SK-N-SH treated with all-trans-retinoic acid at 6 μM for 48 hours (cell line): ENCODE data around the gene ARSJ.

Experiments used
- BACH2 ChIP-seq: fragments of 250-450 bp; sonication (Bioruptor Pico); IDR thresholded peaks from 2 replicates; pipeline ENCODE4 v1.9.0; 2021; ENCODE audit warnings: mild to moderate bottlenecking, borderline replicate concordance
- ISL1 ChIP-seq: fragments of 250-450 bp; sonication (Bioruptor Pico); IDR thresholded peaks from 2 replicates; pipeline ENCODE4 v2.1.2; 2022; ENCODE audit warnings: mild to moderate bottlenecking, moderate library complexity
- RARB ChIP-seq: fragments of 250-450 bp; sonication (Bioruptor Pico); IDR thresholded peaks from 2 replicates; pipeline ENCODE4 v1.8.0; 2021; ENCODE audit warnings: mild to moderate bottlenecking, moderate library complexity
- TOX ChIP-seq: fragments of 250-450 bp; sonication (Bioruptor Pico); IDR thresholded peaks from 2 replicates; pipeline ENCODE4 v1.8.0; 2021; ENCODE audit warnings: mild to moderate bottlenecking, moderate library complexity, borderline replicate concordance
- ZFP3 ChIP-seq: fragments of 250-450 bp; sonication (Bioruptor Pico); IDR thresholded peaks from 2 replicates; pipeline ENCODE4 v1.5.0; 2020; ENCODE audit warnings: mild to moderate bottlenecking, moderate library complexity
- ZNF70 ChIP-seq: fragments of 450-650 bp; formaldehyde crosslinking; IDR thresholded peaks from 2 replicates; pipeline ENCODE4 v1.5.0; 2020; ENCODE audit warnings: mild to moderate bottlenecking, moderate library complexity
- TF ChIP-seq, protein P1 (sequence below): fragments of 250-450 bp; sonication (Bioruptor Pico); IDR thresholded peaks from 2 replicates; pipeline ENCODE4 v1.8.0; 2020; ENCODE audit warnings: mild to moderate bottlenecking, moderate library complexity, borderline replicate concordance

DNA sequence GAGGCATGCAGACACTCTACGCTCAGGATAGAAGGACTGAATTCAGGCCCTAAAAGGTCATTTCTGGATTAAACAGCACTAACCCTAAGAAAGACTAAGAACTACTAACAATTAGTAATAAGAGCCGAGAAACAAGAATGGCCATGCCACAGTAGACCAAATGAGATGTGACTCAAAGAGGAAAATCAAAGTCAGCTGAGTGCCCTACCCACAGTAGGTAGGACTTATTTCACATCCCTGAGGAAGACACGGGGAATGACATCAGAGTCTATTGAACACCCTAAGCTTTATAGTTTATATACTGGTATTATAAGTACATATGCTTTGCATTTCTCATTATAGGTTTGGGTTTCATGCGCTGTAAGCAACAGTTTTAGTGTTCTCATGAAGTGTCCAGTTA lies 2.7 kb upstream of the ARSJ start:
- TF ChIP-seq ISL1 (CRISPR knock-in tag): no peak
- no peak for TF ChIP-seq RARB (CRISPR knock-in tag)
- TF ChIP-seq BACH2 (CRISPR knock-in tag): no peak
- TF ChIP-seq ZFP3: no peak
- TF ChIP-seq ZNF70 (CRISPR knock-in tag): no peak
- no peak for TF ChIP-seq TOX
- TF ChIP-seq, protein P1, sequence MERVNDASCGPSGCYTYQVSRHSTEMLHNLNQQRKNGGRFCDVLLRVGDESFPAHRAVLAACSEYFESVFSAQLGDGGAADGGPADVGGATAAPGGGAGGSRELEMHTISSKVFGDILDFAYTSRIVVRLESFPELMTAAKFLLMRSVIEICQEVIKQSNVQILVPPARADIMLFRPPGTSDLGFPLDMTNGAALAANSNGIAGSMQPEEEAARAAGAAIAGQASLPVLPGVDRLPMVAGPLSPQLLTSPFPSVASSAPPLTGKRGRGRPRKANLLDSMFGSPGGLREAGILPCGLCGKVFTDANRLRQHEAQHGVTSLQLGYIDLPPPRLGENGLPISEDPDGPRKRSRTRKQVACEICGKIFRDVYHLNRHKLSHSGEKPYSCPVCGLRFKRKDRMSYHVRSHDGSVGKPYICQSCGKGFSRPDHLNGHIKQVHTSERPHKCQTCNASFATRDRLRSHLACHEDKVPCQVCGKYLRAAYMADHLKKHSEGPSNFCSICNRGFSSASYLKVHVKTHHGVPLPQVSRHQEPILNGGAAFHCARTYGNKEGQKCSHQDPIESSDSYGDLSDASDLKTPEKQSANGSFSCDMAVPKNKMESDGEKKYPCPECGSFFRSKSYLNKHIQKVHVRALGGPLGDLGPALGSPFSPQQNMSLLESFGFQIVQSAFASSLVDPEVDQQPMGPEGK: no peak
